WTC11 (cell line): ENCODE measurements around the gene SRGN.

Experiments used
- SMAD4 ChIP-seq: sonication (generic); formaldehyde crosslinking; IDR thresholded peaks from 2 replicates; pipeline ENCODE4 v1.8.0; 2022; ENCODE audit warnings: mild to moderate bottlenecking, missing genetic modification reagents
- TP53 ChIP-seq: sonication (generic); formaldehyde crosslinking; IDR thresholded peaks from 2 replicates; pipeline ENCODE4 v1.8.1; 2023; ENCODE audit warnings: mild to moderate bottlenecking, missing genetic modification reagents
- TF ChIP-seq, protein P1 (sequence below): fragments of 250-450 bp; sonication (Bioruptor Pico); IDR thresholded peaks from 2 replicates; pipeline ENCODE4 v1.9.0; 2021; ENCODE audit warnings: mild to moderate bottlenecking
- TF ChIP-seq, protein P2 (sequence below): fragments of 200-600 bp; IDR thresholded peaks from 2 replicates; pipeline ENCODE4 v1.8.0; 2022; ENCODE audit warnings: antibody characterized with exemption
- TF ChIP-seq, protein P3 (sequence below): sonication (generic); formaldehyde crosslinking; IDR thresholded peaks from 2 replicates; pipeline ENCODE4 v1.8.1; 2022; ENCODE audit warnings: mild to moderate bottlenecking, moderate library complexity, missing genetic modification reagents
- TF ChIP-seq, protein P4 (sequence below): sonication (generic); formaldehyde crosslinking; conservative IDR thresholded peaks from 2 replicates; pipeline ENCODE4 v1.8.1; 2023; ENCODE audit warnings: mild to moderate bottlenecking, low read depth, missing genetic modification reagents, moderate library complexity

DNA sequence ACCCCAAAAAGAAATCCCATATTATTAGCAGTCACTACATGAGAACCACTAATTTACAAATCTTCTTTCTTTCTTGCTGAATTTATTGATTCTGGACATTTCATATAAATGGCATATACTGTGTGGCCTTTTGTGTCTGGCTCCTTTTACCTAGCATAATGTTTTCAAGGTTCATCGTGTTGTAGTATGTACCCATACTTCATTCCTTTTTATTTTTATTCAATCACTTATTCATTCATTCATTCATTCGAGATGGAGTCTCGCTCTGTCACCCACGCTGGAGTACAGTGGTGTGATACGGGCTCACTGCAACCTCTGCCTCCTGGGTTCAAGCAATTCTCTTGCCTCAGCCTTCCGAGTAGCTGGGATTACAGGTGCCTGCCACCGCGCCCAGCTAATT, 58.0 kb downstream of the SRGN start:
- TF ChIP-seq, protein P1, sequence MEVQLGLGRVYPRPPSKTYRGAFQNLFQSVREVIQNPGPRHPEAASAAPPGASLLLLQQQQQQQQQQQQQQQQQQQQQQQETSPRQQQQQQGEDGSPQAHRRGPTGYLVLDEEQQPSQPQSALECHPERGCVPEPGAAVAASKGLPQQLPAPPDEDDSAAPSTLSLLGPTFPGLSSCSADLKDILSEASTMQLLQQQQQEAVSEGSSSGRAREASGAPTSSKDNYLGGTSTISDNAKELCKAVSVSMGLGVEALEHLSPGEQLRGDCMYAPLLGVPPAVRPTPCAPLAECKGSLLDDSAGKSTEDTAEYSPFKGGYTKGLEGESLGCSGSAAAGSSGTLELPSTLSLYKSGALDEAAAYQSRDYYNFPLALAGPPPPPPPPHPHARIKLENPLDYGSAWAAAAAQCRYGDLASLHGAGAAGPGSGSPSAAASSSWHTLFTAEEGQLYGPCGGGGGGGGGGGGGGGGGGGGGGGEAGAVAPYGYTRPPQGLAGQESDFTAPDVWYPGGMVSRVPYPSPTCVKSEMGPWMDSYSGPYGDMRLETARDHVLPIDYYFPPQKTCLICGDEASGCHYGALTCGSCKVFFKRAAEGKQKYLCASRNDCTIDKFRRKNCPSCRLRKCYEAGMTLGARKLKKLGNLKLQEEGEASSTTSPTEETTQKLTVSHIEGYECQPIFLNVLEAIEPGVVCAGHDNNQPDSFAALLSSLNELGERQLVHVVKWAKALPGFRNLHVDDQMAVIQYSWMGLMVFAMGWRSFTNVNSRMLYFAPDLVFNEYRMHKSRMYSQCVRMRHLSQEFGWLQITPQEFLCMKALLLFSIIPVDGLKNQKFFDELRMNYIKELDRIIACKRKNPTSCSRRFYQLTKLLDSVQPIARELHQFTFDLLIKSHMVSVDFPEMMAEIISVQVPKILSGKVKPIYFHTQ (CRISPR knock-in tag) = no peak
- TF ChIP-seq, protein P2, sequence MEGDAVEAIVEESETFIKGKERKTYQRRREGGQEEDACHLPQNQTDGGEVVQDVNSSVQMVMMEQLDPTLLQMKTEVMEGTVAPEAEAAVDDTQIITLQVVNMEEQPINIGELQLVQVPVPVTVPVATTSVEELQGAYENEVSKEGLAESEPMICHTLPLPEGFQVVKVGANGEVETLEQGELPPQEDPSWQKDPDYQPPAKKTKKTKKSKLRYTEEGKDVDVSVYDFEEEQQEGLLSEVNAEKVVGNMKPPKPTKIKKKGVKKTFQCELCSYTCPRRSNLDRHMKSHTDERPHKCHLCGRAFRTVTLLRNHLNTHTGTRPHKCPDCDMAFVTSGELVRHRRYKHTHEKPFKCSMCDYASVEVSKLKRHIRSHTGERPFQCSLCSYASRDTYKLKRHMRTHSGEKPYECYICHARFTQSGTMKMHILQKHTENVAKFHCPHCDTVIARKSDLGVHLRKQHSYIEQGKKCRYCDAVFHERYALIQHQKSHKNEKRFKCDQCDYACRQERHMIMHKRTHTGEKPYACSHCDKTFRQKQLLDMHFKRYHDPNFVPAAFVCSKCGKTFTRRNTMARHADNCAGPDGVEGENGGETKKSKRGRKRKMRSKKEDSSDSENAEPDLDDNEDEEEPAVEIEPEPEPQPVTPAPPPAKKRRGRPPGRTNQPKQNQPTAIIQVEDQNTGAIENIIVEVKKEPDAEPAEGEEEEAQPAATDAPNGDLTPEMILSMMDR = no peak
- TF ChIP-seq, protein P3, sequence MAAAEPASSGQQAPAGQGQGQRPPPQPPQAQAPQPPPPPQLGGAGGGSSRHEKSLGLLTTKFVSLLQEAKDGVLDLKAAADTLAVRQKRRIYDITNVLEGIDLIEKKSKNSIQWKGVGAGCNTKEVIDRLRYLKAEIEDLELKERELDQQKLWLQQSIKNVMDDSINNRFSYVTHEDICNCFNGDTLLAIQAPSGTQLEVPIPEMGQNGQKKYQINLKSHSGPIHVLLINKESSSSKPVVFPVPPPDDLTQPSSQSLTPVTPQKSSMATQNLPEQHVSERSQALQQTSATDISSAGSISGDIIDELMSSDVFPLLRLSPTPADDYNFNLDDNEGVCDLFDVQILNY (CRISPR knock-in tag) = no peak
- TF ChIP-seq SMAD4 = no peak
- TF ChIP-seq, protein P4, sequence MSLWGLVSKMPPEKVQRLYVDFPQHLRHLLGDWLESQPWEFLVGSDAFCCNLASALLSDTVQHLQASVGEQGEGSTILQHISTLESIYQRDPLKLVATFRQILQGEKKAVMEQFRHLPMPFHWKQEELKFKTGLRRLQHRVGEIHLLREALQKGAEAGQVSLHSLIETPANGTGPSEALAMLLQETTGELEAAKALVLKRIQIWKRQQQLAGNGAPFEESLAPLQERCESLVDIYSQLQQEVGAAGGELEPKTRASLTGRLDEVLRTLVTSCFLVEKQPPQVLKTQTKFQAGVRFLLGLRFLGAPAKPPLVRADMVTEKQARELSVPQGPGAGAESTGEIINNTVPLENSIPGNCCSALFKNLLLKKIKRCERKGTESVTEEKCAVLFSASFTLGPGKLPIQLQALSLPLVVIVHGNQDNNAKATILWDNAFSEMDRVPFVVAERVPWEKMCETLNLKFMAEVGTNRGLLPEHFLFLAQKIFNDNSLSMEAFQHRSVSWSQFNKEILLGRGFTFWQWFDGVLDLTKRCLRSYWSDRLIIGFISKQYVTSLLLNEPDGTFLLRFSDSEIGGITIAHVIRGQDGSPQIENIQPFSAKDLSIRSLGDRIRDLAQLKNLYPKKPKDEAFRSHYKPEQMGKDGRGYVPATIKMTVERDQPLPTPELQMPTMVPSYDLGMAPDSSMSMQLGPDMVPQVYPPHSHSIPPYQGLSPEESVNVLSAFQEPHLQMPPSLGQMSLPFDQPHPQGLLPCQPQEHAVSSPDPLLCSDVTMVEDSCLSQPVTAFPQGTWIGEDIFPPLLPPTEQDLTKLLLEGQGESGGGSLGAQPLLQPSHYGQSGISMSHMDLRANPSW = no peak
- no peak for TF ChIP-seq TP53
